CD1c-positive myeloid dendritic cell (primary cell): Measurements from ENCODE around the gene TRIM71.
"Not testable (repeated sequence)": the region's sequence is repeated elsewhere in the genome, so short reads cannot be mapped to it uniquely, and the experiment has no call there.

Experiments
- DNase-seq: peaks from one replicate; pipeline ENCODE4 v3.0.0-alpha.2; 2016; ENCODE audit errors: extremely low spot score

TRIM71 gene

GRCh38 chr3:32890420-32891276, 72.9 kb downstream of the TRIM71 start:
- DNase-seq: no peak

- no peak for DNase-seq
Measured at GRCh38 chr3:32891365-32891764, 73.6 kb downstream of the TRIM71 start.

DNA sequence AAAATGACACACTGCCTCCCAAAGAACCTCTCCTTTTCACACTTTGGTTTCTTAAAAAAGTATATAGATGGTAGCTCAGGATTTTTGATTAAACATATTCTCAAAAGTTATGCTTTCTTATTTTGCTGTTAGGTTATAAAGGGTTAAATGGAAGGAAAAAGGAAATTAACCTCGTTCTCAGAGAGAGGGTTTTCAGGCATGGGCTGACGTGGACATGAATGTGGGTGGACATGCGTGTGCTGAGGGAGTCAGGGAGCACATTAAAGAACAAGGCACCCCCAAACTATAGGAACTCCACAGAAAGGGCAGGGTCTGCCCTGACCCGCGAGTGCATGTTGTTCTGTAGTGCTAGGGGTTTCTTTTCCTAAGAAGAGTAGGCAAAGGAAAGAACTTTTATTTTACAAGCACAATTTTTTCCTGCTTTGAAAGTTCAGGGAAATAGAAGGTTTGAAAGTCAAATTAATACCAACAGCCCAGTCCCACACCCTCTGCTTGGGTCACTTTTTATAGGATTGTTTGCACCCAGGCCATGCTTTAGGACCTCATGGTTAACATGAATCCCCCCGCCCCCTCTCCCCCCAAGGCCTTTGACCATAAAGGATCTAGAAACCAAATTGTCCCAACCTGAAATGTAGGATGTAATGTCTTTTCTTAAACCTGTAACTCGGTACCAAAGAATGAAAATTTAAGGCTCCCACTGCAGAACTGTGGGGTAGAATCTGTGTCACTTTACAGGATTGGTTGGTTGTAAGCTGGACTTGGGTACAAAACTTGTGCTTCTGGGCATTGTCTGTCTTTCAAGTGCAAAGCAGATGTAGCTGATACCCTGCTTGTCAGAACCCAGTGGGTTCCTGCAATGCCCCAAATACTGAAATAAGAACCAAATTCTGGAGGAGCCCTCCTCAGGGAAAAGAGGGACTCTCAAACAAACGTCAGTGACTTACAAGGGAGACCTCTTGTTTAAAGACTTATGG, 75.1 kb downstream of the TRIM71 start:
- DNase-seq: no peak

DNA sequence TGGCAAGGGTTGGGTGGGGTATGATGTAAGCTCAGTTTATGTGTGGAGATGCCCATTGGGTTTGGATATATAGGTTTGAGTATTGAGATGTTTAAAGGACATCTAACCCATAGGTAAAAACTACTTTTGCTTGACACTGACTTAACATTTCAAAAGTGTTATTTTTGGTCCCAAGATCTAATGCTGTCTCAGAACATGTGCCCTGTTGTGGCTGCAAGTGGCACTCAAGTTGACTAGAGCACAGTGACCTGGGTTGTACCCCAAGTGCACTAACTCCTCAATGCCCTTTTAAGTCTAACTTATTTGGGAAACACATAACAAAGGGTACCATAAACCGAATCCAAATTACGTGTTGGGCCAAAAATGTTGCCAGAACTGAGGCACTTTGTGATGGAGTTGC, 77.2 kb downstream of the TRIM71 start:
- DNase-seq: no peak

DNA sequence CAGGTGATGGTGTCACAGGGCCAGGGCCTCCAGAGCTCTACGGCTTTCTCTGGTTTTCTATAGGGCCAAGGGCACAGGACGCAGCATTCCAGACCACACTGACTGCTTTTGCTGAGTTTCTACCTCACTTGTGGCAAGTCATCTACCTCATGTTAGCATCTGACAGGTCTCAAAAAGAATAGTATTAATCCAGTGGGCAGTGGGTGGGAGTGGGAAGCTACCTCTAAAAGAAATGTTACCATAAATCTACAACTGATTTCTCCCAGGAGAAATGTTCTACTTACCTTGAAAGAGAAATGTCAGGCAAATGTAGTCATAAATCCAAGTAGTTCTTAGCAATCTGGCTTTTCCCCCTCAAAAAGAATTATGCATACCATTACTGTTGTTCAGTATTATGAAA, 77.9 kb downstream of the TRIM71 start:
- DNase-seq: no peak

GRCh38 chr3:32896143-32896542, 78.3 kb downstream of the TRIM71 start:
- DNase-seq: no peak

DNA sequence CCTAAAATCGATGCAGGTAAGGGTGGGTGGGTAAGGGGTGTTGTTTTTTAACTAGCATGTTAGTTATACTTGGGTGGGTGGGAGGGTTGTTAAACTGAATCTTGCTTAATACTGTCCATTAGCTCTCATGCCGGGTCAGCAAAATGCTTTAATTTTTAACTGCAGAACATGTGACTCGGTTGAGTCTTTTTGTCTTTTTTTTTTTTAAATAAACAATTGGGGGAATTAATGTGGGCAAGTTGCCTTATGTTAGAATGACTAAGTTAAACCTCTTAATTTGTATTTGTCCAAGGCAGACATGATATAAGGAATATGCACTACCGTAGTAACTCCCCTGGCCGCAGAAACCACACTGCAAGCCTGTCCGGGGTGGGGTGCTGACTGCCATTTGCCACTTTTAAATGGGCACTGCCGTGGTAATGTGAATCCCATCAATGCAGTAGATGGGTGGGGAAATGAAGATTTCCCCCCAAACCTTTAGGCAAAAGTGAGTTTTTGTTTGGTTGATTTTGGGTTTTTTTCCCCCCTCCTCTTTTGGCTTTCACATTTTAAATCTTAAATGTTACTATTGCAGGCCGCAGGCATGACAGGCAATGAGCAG, 79.3 kb downstream of the TRIM71 start:
- DNase-seq: no peak

GRCh38 chr3:32897981-32898623, 80.3 kb downstream of the TRIM71 start:
- DNase-seq: no peak

- DNase-seq: no peak
Measured at GRCh38 chr3:32899265-32899664, 81.5 kb downstream of the TRIM71 start.

- no peak for DNase-seq
Measured at GRCh38 chr3:32901005-32901932, 83.5 kb downstream of the TRIM71 start.

GRCh38 chr3:32902887-32903371, 85.1 kb downstream of the TRIM71 start:
- DNase-seq: not testable (repeated sequence)

- no peak for DNase-seq
Measured at GRCh38 chr3:32903953-32904352, 86.2 kb downstream of the TRIM71 start.

GRCh38 chr3:32909999-32910398, 92.2 kb downstream of the TRIM71 start:
- DNase-seq: no peak

DNA sequence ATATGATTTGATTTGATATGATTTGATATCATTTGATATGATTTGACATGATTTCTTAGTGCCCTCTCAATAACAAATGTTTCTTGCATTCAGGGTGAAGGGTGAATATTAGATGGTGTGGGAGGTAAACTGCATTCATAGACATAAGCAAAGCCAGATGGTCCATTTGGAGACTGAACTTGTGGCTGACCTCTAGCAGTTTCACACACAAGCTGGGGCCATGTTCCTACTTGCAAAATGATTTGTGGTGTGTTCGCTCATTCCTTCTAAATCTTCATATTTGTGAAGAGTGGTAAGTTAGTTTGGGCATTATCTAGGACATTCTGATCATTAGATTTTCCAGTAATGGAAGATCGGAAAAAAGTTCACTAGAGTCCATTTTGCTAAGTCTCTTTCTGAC, 93.2 kb downstream of the TRIM71 start:
- no peak for DNase-seq

DNA sequence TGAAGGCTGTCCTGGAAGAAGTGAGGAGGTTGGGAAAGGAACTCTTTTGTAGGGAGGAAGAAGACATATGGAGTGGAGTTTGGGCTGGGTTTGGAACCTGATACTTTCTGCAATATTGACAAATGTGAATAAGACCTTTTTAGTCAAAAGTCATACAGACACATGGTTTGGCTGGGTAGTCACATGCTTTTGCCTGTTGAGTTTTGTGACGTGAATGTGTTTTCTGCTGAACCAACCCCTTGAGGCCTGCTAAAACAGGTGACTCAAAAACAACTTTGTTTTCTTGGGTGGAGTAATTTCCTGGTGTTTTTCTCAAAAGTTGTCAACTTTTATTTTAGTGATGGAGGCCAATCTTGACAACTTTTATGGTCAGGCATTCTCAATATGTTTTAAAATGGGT, 94.2 kb downstream of the TRIM71 start:
- no peak for DNase-seq

DNA sequence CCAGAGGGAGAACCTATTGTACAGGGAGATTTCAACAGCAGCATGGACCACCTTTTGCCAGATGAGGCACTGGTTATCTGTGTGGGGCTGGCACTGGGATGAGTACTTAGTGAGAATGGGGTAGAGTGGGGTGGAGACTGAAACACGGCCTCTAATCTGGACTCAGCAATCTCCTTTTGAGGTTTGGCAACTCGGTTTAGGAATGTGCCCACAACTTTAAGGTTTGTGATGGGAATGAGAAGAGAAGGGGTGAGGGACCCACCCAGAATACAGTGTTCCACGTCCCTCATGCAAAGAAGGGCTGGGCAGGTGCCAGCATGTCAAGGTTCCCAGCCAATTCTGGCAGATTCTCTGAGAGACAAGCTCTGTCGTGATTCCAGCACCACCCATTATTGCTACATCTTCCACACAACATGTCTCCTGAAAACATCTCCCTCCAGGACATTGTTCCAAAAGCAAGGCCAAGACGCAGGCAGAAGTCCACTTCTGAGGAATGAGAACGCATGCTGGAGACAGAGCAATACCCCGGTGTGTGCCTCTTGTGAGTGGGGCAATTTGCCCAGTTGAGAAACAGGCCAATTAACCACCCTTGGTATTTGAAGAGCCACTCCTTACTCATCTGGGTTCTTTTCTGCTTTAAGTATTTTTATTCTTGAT, 96.1 kb downstream of the TRIM71 start:
- DNase-seq: no peak

DNA sequence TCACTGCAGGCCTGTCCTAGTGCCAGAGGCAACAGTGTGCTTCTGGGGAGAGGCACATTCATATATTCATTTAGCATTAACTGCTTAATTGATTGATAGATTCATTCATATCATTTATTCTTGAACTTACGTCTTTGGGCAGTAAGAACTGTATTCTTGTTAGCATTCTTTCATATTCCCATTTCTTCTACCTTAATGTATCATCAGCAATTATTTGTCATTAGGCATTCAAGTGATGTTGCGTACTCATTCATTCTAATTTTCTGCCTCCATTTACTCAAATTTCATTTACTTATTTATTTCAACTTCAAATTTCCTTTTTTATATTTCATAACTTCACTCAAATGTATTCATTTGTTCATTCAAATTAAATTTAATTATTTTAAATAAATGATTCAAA, 102.1 kb downstream of the TRIM71 start:
- DNase-seq: no peak

DNA sequence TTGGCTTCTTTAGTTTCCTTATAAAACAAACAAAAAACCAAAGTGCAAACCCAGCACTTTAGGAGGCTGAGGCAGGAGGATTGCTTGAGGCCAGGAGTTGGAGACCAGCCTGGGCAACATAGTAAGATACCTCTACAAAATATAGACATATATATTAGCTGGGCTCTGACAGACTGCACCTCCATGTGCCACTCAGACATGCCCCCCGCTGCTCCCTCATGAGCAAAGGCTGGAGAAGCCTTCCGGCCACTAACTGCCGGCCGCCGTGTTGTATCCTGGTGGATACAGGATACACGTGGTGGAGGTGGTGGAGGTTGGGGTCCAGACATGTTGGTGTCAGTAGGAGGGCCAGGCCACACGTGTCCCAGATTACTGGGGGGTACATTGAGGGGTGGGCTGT, 104.3 kb downstream of the TRIM71 start:
- DNase-seq: no peak

- DNase-seq: no peak
Measured at GRCh38 chr3:32930161-32930560, 112.4 kb downstream of the TRIM71 start.

GRCh38 chr3:32931273-32931672, 113.5 kb downstream of the TRIM71 start:
- not testable (repeated sequence) for DNase-seq
